HG03039 (cell line): Measurements from ENCODE around the gene LKAAEAR1.

Source experiments
- ATAC-seq: cut with Tn5 transposase; IDR thresholded peaks from one replicate; pipeline ENCODE4 v1.9.1; 2021; ENCODE audit warnings: mild to moderate bottlenecking, moderate library complexity; ENCODE audit not compliant: unreplicated experiment

Gene LKAAEAR1

DNA sequence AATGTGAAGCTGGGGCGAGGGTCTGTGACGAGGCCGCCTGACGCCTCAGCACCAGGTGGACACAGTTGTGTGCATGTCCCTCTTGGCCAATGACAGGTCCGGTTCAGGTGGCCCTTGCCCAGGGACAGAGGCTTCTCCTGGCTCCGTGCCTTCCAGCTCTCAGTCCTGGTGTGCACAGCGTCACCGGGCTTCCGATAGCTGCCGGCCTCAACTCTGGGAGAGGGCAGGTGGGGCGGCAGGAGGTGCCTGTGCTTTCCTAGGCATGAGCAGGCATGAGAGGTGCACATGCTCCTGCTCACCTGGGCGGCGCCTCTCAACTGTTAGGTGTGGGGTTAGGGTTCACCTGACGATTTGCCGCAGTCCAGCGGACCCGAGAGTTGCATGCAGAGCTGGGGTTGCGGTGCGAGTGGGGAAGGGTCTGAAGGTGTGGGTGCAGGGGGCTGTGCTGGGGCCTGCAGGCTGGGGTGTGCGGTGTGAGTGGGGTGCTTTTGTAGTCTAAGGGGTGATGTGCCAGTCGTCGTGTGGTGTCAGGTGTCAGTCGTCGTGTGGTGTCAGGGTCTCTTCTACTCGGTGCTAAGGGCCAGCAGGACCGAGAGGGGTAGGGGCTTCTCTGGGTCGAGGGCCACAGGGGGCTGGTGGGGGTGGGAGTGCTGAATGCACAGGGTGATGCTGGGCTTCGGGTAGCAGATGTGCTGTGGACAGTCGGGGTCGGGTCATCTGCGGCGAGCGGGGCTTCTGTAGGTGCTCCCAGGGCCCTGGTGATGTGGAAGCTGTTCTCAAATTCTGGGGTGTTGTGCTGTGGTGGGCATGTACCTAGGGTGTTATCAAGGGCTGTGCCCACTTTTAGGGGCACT lies 31.0 kb downstream of the LKAAEAR1 start:
- no peak for ATAC-seq

GRCh38 chr20:64052326-64052722 lies 31.9 kb downstream of the LKAAEAR1 start:
- ATAC-seq = no peak

GRCh38 chr20:64051561-64052325 lies 32.5 kb downstream of the LKAAEAR1 start:
- ATAC-seq = no peak

DNA sequence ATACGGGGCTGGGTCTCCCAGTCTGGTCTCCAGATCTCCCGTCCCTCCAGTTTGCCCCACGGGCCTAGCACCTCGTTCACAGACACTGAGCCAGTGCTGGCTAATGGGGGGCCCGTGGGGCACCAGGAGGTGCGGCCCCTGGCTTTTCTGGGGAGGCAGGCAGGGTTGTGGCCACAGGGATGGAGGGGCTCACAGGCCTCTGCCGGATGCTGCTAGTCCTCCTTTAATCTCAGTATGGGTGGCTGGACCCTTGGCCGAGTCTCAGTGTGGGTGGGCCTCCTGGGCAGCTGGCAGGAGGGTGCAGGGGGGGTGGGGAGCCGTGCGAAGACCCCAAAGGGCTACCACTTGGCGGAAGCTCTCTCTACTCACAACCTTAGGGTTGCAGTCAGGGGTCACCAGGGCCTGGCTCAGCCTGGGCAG lies 33.2 kb downstream of the LKAAEAR1 start:
- no peak for ATAC-seq

- no peak for ATAC-seq
Observed at GRCh38 chr20:64050261-64051032, 33.8 kb downstream of the LKAAEAR1 start.

DNA sequence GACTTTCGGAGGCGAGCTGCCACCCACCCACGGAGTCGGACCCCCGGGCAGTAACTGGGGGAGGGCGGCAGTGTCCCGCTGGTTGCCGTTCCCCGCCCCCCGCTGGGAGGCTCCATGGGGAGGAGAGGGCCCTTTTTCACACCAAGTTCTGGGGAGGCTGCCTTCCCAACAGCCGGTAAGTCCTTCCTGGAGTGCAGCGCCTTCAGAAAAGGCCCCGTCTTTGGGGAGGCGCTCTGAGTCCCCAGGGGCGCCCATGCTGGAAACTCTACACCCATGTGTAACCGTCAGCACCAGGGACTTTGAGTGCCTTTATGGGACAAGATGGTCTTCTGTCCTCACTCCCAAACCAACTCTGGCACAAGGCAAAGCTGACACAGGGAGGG lies 34.3 kb downstream of the LKAAEAR1 start:
- ATAC-seq = no peak

DNA sequence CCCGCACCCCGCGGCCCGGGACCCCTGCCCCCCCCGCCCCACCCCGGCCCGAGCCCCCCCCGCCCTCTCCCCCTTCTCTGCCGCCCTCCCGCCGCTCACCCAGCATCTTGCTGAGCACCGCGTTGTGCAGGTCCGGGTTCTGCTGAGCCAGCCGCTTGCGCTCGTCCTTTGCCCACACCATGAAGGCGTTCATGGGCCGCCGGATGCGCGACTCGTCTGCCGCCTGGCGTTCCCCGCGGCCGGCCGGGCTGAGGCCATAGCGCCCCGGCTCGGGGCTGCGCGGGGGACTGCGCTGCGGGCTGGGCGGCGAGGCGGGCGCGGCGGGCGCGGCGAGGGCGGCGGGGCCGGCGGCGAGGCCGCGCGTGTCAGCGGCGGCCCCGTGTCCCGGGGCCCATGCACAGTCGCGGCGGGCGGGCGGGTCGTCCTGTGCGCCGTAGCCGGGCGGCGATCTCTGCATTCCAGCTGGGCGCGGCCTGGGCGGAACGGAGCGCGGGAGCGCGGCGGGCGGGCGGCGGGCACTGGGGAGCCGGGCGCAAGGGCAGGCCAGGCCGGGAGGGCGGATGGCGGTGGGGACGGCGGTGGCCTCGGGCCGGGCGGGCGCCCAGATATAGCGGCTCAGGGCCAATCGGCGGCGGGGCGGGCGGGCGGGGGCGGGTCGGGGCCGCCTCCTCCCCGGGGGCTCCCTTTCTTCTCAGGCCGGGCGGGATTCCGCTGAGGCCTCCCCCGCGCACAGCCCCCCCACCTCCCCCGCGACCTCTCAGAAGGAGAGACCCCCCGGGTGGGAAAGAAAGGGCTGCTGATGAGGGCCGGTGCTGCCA lies 34.9 kb downstream of the LKAAEAR1 start, which contains the start of gene SOX18:
Gene SOX18 (minus strand): TSS at position 580 of the 818 bp plus-strand sequence. CDS start 123 bp downstream, at position 457.
- no peak for ATAC-seq

GRCh38 chr20:64048402-64049044 lies 35.7 kb downstream of the LKAAEAR1 start:
- ATAC-seq = no peak

GRCh38 chr20:64047968-64048401 lies 36.2 kb downstream of the LKAAEAR1 start:
- ATAC-seq = no peak

DNA sequence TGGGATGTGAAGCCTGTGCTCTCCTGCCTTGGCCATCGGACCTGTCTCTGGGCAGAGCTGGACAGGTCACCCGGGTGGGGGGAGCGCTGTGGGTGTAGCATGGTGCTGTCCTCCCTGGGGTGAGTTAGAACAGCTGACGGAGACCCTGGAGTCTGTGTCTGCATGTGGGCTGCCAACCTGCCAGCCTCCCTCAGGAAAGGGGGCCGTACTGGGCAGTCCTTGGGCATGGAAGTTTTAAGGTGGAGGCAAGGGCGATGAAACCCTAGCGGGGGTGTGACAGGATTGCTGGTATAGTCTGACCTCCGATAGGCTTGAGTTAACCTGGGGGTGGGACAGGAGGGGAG lies 37.2 kb downstream of the LKAAEAR1 start:
- ATAC-seq = no peak

DNA sequence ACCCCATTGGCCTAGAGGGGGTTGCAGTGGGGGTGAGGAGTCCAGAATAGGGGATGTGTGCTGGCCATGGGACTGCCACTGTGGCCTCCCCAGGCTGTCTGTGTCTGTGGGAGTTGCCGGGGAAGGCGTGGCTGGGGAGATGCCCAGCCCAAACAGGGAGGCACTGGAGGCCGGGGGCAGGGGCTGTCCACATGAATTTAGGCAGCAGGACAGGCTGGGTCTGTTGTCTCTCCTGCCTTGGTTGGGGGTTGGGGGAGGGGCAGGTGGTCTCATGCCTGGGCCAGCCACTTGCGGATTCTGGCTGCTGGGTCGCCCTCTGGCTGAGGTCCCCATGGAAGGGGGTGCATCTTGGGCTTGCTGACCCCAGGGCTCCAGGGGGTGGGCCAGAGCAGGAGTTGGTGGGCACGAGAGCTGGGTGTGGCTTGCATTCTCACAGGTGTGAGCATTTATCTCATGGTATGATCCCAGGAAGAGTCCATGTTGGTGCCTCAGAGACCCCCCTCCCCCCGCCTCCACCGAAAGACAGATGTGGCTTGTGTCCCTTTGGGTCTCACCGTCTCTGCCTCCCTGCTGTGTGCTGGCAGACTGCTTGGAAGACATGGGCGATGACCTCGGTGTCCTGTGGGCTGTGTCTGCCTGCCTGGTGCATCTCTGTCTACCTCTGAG lies 38.7 kb downstream of the LKAAEAR1 start:
- no peak for ATAC-seq

DNA sequence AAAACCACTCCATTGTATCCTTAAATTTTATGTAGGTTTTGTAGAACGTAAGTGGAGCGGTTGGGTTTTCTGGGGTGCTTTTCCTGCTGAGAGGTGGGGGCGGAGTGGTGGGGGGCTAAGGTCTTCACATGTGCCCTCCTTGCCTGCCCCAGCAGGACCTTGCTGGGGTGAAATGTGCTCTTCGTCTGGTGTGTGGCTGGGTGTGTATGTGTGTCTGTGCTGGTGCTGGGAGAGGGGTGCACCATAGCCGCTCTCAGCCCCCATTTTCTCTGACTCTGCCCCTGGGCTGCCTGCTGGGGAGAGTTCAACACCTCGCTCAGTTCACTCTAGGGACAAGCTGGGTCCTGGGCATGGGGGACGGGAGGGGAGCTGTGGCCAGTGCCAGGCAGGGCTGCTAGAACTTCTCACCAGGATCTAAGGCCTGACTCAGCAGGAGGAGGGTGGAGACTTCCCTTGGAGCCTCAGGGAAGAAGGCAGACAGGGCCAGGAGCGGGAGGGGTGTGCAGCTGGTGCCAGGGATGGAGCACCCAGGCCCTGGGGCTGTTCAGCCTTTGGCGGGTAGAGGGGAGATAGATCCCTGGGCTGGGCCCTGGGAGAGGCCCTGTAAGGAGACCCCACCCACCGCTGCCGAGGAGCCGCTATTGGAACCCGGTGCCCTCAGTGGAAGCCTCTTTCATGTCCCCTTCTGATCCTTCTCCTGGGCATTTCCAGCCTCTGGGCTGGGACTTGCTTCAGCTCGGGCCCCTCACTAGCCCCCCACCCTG lies 39.5 kb downstream of the LKAAEAR1 start:
- ATAC-seq = no peak

DNA sequence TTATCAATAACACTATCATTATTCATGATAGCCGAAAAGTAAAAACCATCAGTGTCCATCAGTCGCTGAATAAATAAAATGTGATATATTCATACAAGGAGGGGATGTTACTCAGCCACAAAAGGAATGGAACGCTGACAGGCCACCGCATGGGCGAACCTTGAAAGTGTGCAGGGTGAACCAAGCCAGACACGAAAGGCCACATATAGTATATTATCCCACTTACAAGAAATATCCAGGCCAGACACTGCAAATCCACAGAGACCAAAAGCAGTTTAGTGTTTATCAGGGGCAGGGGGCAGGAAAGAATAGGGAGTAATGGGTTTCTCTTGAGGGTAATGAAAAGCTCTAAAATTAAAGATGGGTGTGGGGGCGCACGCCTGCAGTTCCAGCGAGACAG lies 40.4 kb downstream of the LKAAEAR1 start:
- no peak for ATAC-seq

GRCh38 chr20:64042054-64042781 lies 42.0 kb downstream of the LKAAEAR1 start:
- no peak for ATAC-seq

DNA sequence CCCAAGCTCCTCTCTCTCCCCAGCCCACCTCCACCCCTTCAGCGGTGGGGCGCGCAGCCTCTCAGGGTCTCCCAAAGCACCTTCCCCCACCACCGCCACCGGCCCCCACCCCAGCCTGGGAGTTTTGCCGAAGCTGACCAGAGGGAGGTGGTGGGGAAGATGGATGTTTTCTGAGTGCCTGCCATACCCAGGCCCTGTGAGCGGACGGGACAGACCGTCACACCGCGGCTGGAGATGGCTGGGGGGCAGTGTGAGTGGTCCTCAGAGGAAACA lies 42.5 kb downstream of the LKAAEAR1 start:
- ATAC-seq = no peak

DNA sequence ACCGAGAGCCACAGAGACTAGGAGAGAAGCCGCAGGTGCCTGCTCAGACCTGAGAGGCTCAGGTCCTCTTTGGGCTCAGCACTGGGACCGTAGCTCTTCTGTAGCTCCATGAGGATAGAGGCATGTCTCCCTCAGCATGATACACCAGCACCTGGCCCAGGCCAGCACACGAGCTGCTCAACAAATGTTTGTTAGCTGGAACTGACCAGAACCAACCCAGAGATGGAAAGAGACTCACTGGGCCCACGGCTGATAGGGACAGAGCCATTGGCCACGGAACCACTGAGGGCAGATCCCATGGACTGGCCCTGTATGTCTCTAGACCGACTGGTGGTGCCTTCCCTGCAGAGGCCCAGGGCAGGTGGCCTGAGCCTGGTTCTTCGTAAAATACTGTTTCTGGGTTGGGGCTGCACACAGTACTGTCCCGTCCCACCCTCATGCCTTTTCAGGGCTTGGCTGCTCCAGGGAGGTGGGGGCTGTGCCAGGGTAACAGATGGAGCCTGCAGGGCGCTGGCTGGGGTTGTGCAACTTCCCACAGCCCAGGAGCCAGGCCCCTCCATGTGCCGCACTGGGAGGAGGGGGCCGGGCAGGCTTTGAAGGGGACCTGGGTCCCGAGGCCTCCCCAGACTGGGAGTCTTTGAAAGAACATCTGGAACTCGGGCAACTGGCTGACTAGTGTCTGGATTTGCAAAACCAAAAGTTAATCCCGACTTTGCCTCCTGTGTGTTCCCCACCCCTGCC lies 43.0 kb downstream of the LKAAEAR1 start:
- ATAC-seq = no peak

DNA sequence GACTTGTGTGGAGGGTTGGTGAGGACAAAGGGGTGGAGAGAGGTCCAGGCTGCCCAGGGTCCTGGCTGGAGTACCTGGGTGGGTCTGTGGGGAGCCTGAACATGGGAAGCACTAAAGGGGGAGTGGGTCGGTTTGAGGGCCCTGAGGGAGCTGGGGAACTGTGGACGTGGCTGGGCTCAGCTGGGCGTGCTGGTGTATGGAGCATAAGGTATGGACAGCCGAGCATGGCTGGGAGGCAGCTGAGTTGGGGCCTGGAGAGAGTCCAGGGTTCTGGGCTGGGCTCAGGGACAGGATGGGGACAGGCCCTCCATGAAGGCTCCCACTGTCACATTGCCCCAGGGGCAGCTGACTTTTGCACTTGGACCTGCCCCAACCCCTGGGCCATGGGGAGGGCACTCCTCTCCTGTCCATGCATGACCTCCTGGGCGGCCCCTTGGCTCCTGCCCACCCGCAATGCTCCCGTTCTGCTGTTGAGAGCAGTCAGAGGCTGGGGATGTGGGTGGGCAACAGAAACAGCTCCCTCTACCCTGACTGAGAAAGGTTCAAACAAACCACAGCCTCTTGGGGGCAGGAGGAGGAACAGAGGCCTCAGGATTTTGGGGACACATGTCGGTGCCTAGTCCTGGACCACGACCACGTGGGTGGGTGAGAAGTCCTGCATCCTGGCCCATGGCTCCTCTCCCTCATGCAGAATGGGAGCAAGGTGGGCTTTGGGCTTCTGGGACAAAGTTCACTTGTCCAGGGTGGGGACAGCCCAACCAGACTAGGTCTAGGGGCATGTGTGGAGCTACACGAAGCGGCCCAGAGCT lies 43.8 kb downstream of the LKAAEAR1 start:
- no peak for ATAC-seq
